Trophoblast cell (in vitro differentiated cells and primary cell): ENCODE data around the gene SNAPC5. TPM values are rescaled to one million over a fixed set of nuclear protein-coding genes. Genes with fewer than 3 reads are reported as not detected.

ENCODE experiments used
- DNase-seq, 2 donors: peaks; one replicate each; pipeline ENCODE4 v3.0.0-alpha.2; 2016
- H2AFZ ChIP-seq: 2 replicates; pipeline ENCODE4 v1.6.1; 2013; ENCODE audit warnings: low read length, moderate library complexity, mild to moderate bottlenecking; ENCODE audit not compliant: insufficient read depth, poor library complexity
- H2AK5ac ChIP-seq: 2 replicates; pipeline ENCODE4 v1.6.1; 2013; ENCODE audit warnings: mild to moderate bottlenecking, low read length
- H2BK120ac ChIP-seq: 2 replicates; pipeline ENCODE4 v1.6.1; 2013; ENCODE audit warnings: low read length, mild to moderate bottlenecking, moderate library complexity; ENCODE audit not compliant: insufficient read depth, poor library complexity
- H2BK12ac ChIP-seq: 2 replicates; pipeline ENCODE4 v1.6.1; 2013; ENCODE audit warnings: mild to moderate bottlenecking, low read length, moderate library complexity
- H2BK5ac ChIP-seq: 2 replicates; pipeline ENCODE4 v1.6.1; 2013; ENCODE audit warnings: low read length, low read depth, moderate library complexity, mild to moderate bottlenecking; ENCODE audit not compliant: poor library complexity
- H3K14ac ChIP-seq: 2 replicates; pipeline ENCODE4 v1.6.1; 2013; ENCODE audit warnings: mild to moderate bottlenecking, low read length
- H3K18ac ChIP-seq: 2 replicates; pipeline ENCODE4 v1.6.1; 2013; ENCODE audit warnings: mild to moderate bottlenecking, low read length
- H3K23ac ChIP-seq: 2 replicates; pipeline ENCODE4 v1.6.1; 2013; ENCODE audit warnings: low read length
- H3K27ac ChIP-seq: 2 replicates; pipeline ENCODE4 v1.5.1; 2013; ENCODE audit warnings: low read depth, mild to moderate bottlenecking, inconsistent platforms, low read length, moderate library complexity
- H3K27me3 ChIP-seq: 2 replicates; pipeline ENCODE4 v1.6.1; 2013; ENCODE audit warnings: inconsistent platforms, mild to moderate bottlenecking, low read length, moderate library complexity; ENCODE audit not compliant: insufficient read depth
- H3K36me3 ChIP-seq, 2 experiments: 1 replicate in 1 of 2; 2 replicates in 1 of 2; pipeline ENCODE4 v1.6.1; 2013; ENCODE audit warnings: low read length in 2 of 2, mild to moderate bottlenecking in 2 of 2, moderate library complexity in 1 of 2; ENCODE audit not compliant: insufficient read depth in 2 of 2, control insufficient read depth in 1 of 2
- H3K4ac ChIP-seq: 2 replicates; pipeline ENCODE4 v1.6.1; 2013; ENCODE audit warnings: low read depth, mild to moderate bottlenecking, low read length, moderate library complexity
- H3K4me1 ChIP-seq, 2 experiments: 1 replicate in 1 of 2; 2 replicates in 1 of 2; pipeline ENCODE4 v1.6.1; 2013; ENCODE audit warnings: low read length in 2 of 2, mild to moderate bottlenecking in 2 of 2, moderate library complexity in 1 of 2; ENCODE audit not compliant: insufficient read depth in 2 of 2, control insufficient read depth in 1 of 2
- H3K4me2 ChIP-seq: 2 replicates; pipeline ENCODE4 v1.6.1; 2013; ENCODE audit warnings: inconsistent platforms, mild to moderate bottlenecking, low read length, moderate library complexity
- H3K4me3 ChIP-seq: 2 replicates; pipeline ENCODE4 v1.5.1; 2013; ENCODE audit warnings: mild to moderate bottlenecking, low read depth, low read length, inconsistent platforms
- H3K79me1 ChIP-seq: one replicate; pipeline ENCODE4 v1.6.1; 2013; ENCODE audit warnings: low read length
- H3K79me2 ChIP-seq: 2 replicates; pipeline ENCODE4 v1.6.1; 2013; ENCODE audit warnings: low read length, mild to moderate bottlenecking; ENCODE audit not compliant: control insufficient read depth, insufficient read depth, poor library complexity
- H3K9ac ChIP-seq: 2 replicates; pipeline ENCODE4 v1.6.1; 2013; ENCODE audit warnings: mild to moderate bottlenecking, low read length
- H3K9me3 ChIP-seq: 2 replicates; pipeline ENCODE4 v1.6.1; 2013; ENCODE audit warnings: low read depth, mild to moderate bottlenecking, control low read depth, inconsistent platforms, low read length; ENCODE audit not compliant: insufficient read depth
- H4K12ac ChIP-seq: 2 replicates; pipeline ENCODE4 v1.6.1; 2013; ENCODE audit warnings: low read depth, mild to moderate bottlenecking, low read length, moderate library complexity
- H4K8ac ChIP-seq: 2 replicates; pipeline ENCODE4 v1.6.1; 2013; ENCODE audit warnings: low read depth, mild to moderate bottlenecking, low read length, moderate library complexity
- H4K91ac ChIP-seq: one replicate; pipeline ENCODE4 v1.6.1; 2013; ENCODE audit warnings: low read depth, mild to moderate bottlenecking, low read length, moderate library complexity
- WGBS: extraction: QIAGEN DNeasy Blood & Tissue Kit; methylation state at CpG from one replicate; pipeline ENCODE4 v1.1.7; 2013; ENCODE audit warnings: missing lambda C conversion rate; ENCODE audit not compliant: insufficient read length, insufficient coverage; ENCODE audit errors: extremely low coverage; 5-methylcytosine and 5-hydroxymethylcytosine counted together
- polyA plus RNA-seq: library from polyadenylated mRNA; stranded (reverse); fragments of 200-250 nt; gene quantifications from 2 replicates; pipeline ENCODE4 v1.2.3, GENCODE V29; 2013

The SNAPC5 gene
- polyA plus RNA-seq: 12.2 and 13.4 TPM in 2 replicates

- peak within 1 kb of the TSS; percentile 14 for H2BK120ac ChIP-seq
- peak within 1 kb of the TSS; percentile 21 for H2AFZ ChIP-seq
- no peak within 1 kb of the TSS for H3K23ac ChIP-seq
- WGBS: no CpG with 5 or more reads among the region's 43 CpGs
- no peaks in the 10 kb centered on the region for H3K27me3 ChIP-seq
- H3K9me3 ChIP-seq: no peaks in the 10 kb centered on the region
- H3K4me1 ChIP-seq: peaks cover 4% of the 10 kb centered on the region in 2 experiments
- peak within 1 kb of the TSS; percentile 35 for H3K18ac ChIP-seq
- H3K4ac ChIP-seq: peak within 1 kb of the TSS; percentile 2
- no peak within 1 kb of the TSS for H2BK12ac ChIP-seq
- peak within 1 kb of the TSS; percentile 88 for H3K4me2 ChIP-seq
- H4K91ac ChIP-seq: peak within 1 kb of the TSS; percentile 30
- H3K4me3 ChIP-seq: peak within 1 kb of the TSS; percentile 87
- H3K14ac ChIP-seq: peak within 1 kb of the TSS; percentile 47
- peak within 1 kb of the TSS; percentile 77 for H3K9ac ChIP-seq
- H3K27ac ChIP-seq: peak within 1 kb of the TSS; percentile 81
- peak within 1 kb of the TSS; percentile 4 for H2BK5ac ChIP-seq
- H4K8ac ChIP-seq: peak within 1 kb of the TSS; percentile 69
- DNase-seq: peak; percentile 96 to 97
- peaks cover 21 to 45% of the 10 kb centered on the region in 2 experiments for H3K36me3 ChIP-seq
- H3K79me2 ChIP-seq: peaks cover 2% of the 10 kb centered on the region
- H2AK5ac ChIP-seq: peak within 1 kb of the TSS; percentile 50
- H3K79me1 ChIP-seq: peaks cover 5% of the 10 kb centered on the region
- peak within 1 kb of the TSS; percentile 48 for H4K12ac ChIP-seq
These were observed at the start of gene SNAPC5 for GRCh38 chr15:66497502-66498455. TSS of gene SNAPC5 (minus strand) at chr15:66497762. CDS start at chr15:66497731, 31 bp downstream.

- H3K9me3 ChIP-seq: no peaks in the 10 kb centered on the region
- H3K4me1 ChIP-seq: no peaks in the 10 kb centered on the region
- no peak overlapping the region for H4K91ac ChIP-seq
- no peak overlapping the region for H3K14ac ChIP-seq
- no peak overlapping the region for H3K4me3 ChIP-seq
- H2BK12ac ChIP-seq: no peak overlapping the region
- no peak overlapping the region for H3K27ac ChIP-seq
- no peak overlapping the region for H3K4me2 ChIP-seq
- no peak overlapping the region for H3K23ac ChIP-seq
- no peaks in the 10 kb centered on the region for H3K27me3 ChIP-seq
- H3K9ac ChIP-seq: no peak overlapping the region
- no peaks in the 10 kb centered on the region for H3K79me1 ChIP-seq
- H2BK120ac ChIP-seq: no peak overlapping the region
- no peak overlapping the region for H4K12ac ChIP-seq
- no peak overlapping the region for H4K8ac ChIP-seq
- WGBS: no CpG with 5 or more reads among the region's 1 CpG
- no peak overlapping the region for H2AFZ ChIP-seq
- no peaks in the 10 kb centered on the region for H3K79me2 ChIP-seq
- peaks cover 8 to 13% of the 10 kb centered on the region in 2 experiments for H3K36me3 ChIP-seq
- DNase-seq: no peak
- no peak overlapping the region for H2AK5ac ChIP-seq
- no peak overlapping the region for H3K4ac ChIP-seq
- no peak overlapping the region for H2BK5ac ChIP-seq
- no peak overlapping the region for H3K18ac ChIP-seq
These were observed 47.7 kb upstream of the SNAPC5 start for GRCh38 chr15:66545255-66545654.

GRCh38 chr15:66542896-66543295 is 45.3 kb upstream of the SNAPC5 start:
- no peaks in the 10 kb centered on the region for H3K4me1 ChIP-seq

GRCh38 chr15:66535056-66535455 is 37.5 kb upstream of the SNAPC5 start:
- Histone ChIP-seq H3K27ac (no peak overlapping the region), H3K9me3 (no peaks in the 10 kb centered on the region)
- no CpG with 5 or more reads among the region's 9 CpGs for WGBS

More at GRCh38 chr15:66542896-66543295, 45.3 kb upstream of the SNAPC5 start:
- Histone ChIP-seq H4K91ac (no peak overlapping the region), H3K4me2 (no peak overlapping the region), H2BK120ac (no peak overlapping the region), H3K79me2 (no peaks in the 10 kb centered on the region), H3K27ac (no peak overlapping the region), H4K8ac (no peak overlapping the region), H2BK12ac (no peak overlapping the region), H2AFZ (no peak overlapping the region), H3K23ac (no peak overlapping the region), H3K4me3 (no peak overlapping the region), H4K12ac (no peak overlapping the region), H3K18ac (no peak overlapping the region), H2AK5ac (no peak overlapping the region), H2BK5ac (no peak overlapping the region), H3K9ac (no peak overlapping the region), H3K27me3 (no peaks in the 10 kb centered on the region), H3K36me3 (peaks cover 8 to 14% of the 10 kb centered on the region in 2 experiments), H3K4ac (no peak overlapping the region), H3K14ac (no peak overlapping the region), H3K79me1 (no peaks in the 10 kb centered on the region), H3K9me3 (no peaks in the 10 kb centered on the region)
- WGBS: no CpG with 5 or more reads among the region's 4 CpGs
- no peak for DNase-seq

More at GRCh38 chr15:66535056-66535455, 37.5 kb upstream of the SNAPC5 start:
- Histone ChIP-seq H3K36me3 (peaks cover 6 to 7% of the 10 kb centered on the region in 2 experiments), H3K4me1 (no peaks in the 10 kb centered on the region), H3K79me1 (no peaks in the 10 kb centered on the region), H2BK120ac (no peak overlapping the region), H2BK12ac (no peak overlapping the region), H3K4ac (no peak overlapping the region), H3K18ac (no peak overlapping the region), H3K27me3 (no peaks in the 10 kb centered on the region), H4K91ac (no peak overlapping the region), H3K23ac (no peak overlapping the region), H4K12ac (no peak overlapping the region), H2AFZ (no peak overlapping the region), H4K8ac (no peak overlapping the region), H3K9ac (no peak overlapping the region), H3K4me2 (no peak overlapping the region), H3K4me3 (no peak overlapping the region), H2AK5ac (no peak overlapping the region), H3K79me2 (no peaks in the 10 kb centered on the region), H3K14ac (no peak overlapping the region), H2BK5ac (no peak overlapping the region)
- DNase-seq: peak; percentile 69 to 95
